NT2/D1 (cell line): Measurements from ENCODE around the gene QKI.
"Not testable (repeated sequence)": the region's sequence is repeated elsewhere in the genome, so short reads cannot be mapped to it uniquely, and the experiment has no call there.

Experiments
- DNase-seq: peaks from one replicate; pipeline ENCODE4 v3.0.0-alpha.2; 2011; ENCODE audit warnings: low read depth, low spot score
- H3K27me3 ChIP-seq: 2 replicates; pipeline ENCODE4 v1.6.0; 2011; ENCODE audit warnings: mild to moderate bottlenecking; ENCODE audit not compliant: insufficient read length, insufficient read depth
- H3K36me3 ChIP-seq: 2 replicates; pipeline ENCODE4 v1.6.1; 2011; ENCODE audit warnings: mild to moderate bottlenecking, low read length, mixed read lengths; ENCODE audit not compliant: insufficient read depth, insufficient read length
- H3K4me1 ChIP-seq: 2 replicates; pipeline ENCODE4 v1.5.1; 2011; ENCODE audit not compliant: insufficient read depth, insufficient read length
- H3K4me3 ChIP-seq: 2 replicates; pipeline ENCODE4 v1.5.1; 2011; ENCODE audit warnings: low read depth; ENCODE audit not compliant: insufficient read length
- H3K9ac ChIP-seq: 2 replicates; pipeline ENCODE4 v1.6.0; 2011; ENCODE audit warnings: low read depth; ENCODE audit not compliant: insufficient read length
- H3K9me3 ChIP-seq: 2 replicates; pipeline ENCODE4 v1.5.1; 2011; ENCODE audit warnings: mild to moderate bottlenecking, low read length; ENCODE audit not compliant: insufficient read depth
- SUZ12 ChIP-seq: IDR thresholded peaks from 2 replicates; pipeline ENCODE4 v1.6.1; 2011; ENCODE audit not compliant: insufficient read length, insufficient read depth; ENCODE audit errors: extremely low read depth
- YY1 ChIP-seq: IDR thresholded peaks from 2 replicates; pipeline ENCODE4 v1.6.1; 2011; ENCODE audit not compliant: insufficient read length, insufficient read depth
- ZNF274 ChIP-seq: IDR thresholded peaks from 2 replicates; pipeline ENCODE4 v1.6.1; 2011; ENCODE audit warnings: mild to moderate bottlenecking, low read depth, low read length

QKI gene

DNA sequence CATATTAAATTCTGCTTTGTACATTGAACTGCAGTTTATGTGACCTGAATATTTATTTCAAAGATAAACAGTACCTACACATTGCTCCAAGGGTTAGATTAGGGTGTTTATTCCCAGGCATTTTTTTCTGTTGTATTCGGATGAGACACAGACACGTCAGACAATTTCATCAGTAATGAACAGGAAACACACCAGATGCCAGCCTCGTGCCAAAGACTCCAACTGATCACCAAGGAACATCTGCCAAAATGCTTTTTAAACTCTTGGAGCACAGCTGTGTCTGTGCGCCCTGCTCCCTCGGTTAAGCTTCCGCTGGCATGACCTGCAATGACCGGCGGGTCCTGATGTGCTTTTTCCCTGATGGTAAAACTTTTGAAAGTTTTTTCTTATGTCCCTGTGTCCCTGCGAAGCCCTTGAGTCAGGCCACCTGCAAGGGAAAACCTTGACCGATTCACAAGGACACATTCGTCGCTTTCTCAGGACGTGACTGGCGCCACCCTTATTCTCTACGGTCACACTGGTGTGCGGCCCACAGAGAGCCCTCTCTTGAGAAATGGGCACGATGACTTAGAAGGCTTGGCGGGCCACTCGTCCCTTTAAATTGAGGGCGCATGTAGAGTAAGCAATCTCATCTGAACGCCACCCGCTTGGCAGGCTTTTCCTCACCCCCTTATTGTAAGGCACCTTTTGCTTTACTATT is 173.9 kb downstream of the QKI start:
- no peak overlapping the region for H3K9ac ChIP-seq
- H3K4me1 ChIP-seq = no peaks in the 10 kb centered on the region
- H3K27me3 ChIP-seq = no peaks in the 10 kb centered on the region
- no peak for TF ChIP-seq YY1
- no peak for TF ChIP-seq ZNF274
- TF ChIP-seq SUZ12 = no peak
- H3K36me3 ChIP-seq = no peaks in the 10 kb centered on the region
- H3K4me3 ChIP-seq = no peak overlapping the region
- peaks cover 10% of the 10 kb centered on the region for H3K9me3 ChIP-seq
- DNase-seq = no peak

DNA sequence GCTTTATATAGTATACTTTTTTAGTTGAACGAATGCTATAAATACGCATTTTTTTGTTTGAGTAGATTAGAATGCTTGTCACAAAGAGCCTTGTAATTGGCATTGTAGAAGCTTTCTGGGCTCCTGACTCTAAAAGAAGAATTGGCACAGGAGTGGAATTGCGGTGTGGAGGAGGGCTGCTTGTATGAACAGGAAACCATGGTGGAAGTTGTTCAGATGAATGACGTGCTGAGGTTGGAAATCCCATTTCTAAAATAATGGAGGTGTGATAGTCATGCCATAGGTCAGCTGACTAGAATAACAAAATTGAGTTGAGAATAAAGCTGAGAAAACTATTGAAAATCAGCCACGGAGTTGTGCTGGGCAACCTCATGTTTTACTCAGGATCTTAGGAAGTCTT is 174.9 kb downstream of the QKI start:
- DNase-seq = no peak
- H3K9me3 ChIP-seq = peaks cover 11% of the 10 kb centered on the region
- H3K4me1 ChIP-seq = no peaks in the 10 kb centered on the region

GRCh38 chr6:163590132-163590531 is 175.6 kb downstream of the QKI start:
- H3K36me3 ChIP-seq, H3K4me3 ChIP-seq, H3K9ac ChIP-seq, H3K4me1 ChIP-seq, DNase-seq, H3K27me3 ChIP-seq: not testable (repeated sequence)
- H3K9me3 ChIP-seq = peaks cover 11% of the 10 kb centered on the region

More for the DNA sequence above, 174.9 kb downstream of the QKI start:
- TF ChIP-seq ZNF274 = no peak
- TF ChIP-seq YY1 = no peak
- no peak for TF ChIP-seq SUZ12
- Histone ChIP-seq H3K36me3 (no peaks in the 10 kb centered on the region), H3K27me3 (no peaks in the 10 kb centered on the region), H3K9ac (no peak overlapping the region), H3K4me3 (no peak overlapping the region)

DNA sequence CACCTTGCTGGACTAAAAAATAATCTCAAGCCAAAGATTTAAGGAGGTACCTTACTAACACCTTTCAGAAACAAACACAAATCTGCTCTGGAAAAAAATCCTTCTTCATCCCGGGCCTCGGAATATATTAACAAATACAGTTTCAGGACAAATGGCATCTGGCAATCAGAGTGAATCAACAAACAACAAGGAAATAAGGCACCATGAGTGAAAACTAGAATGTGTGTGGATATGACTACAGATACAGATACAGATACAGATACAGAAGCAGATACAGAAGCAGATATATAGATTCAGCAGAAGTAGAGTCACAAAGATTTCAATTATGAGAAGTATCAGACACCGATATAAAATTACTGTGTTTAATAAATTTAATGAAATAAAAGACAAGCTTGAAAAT is 178.4 kb downstream of the QKI start:
- H3K4me1 ChIP-seq = no peaks in the 10 kb centered on the region
- H3K36me3 ChIP-seq = no peaks in the 10 kb centered on the region
- TF ChIP-seq ZNF274 (no peak), SUZ12 (no peak), YY1 (no peak)
- no peaks in the 10 kb centered on the region for H3K27me3 ChIP-seq
- H3K4me3 ChIP-seq = no peak overlapping the region
- H3K9ac ChIP-seq = no peak overlapping the region
- H3K9me3 ChIP-seq = peaks cover 11% of the 10 kb centered on the region
- no peak for DNase-seq

GRCh38 chr6:163596174-163596573 is 181.7 kb downstream of the QKI start:
- no peaks in the 10 kb centered on the region for H3K4me1 ChIP-seq
- no peak overlapping the region for H3K9ac ChIP-seq
- peaks cover 11% of the 10 kb centered on the region; the same call in 1 of the 2 replicates for H3K9me3 ChIP-seq
- H3K4me3 ChIP-seq = no peak overlapping the region
- no peaks in the 10 kb centered on the region for H3K36me3 ChIP-seq
- TF ChIP-seq SUZ12 (no peak), YY1 (no peak), ZNF274 (no peak)
- no peak for DNase-seq
- no peaks in the 10 kb centered on the region for H3K27me3 ChIP-seq

GRCh38 chr6:163599136-163599535 is 184.6 kb downstream of the QKI start:
- H3K4me3 ChIP-seq = no peak overlapping the region
- no peaks in the 10 kb centered on the region for H3K36me3 ChIP-seq
- H3K9me3 ChIP-seq = no peaks in the 10 kb centered on the region
- TF ChIP-seq ZNF274 (no peak), YY1 (no peak), SUZ12 (no peak)
- no peak overlapping the region for H3K9ac ChIP-seq
- no peaks in the 10 kb centered on the region for H3K27me3 ChIP-seq
- no peaks in the 10 kb centered on the region for H3K4me1 ChIP-seq
- no peak for DNase-seq

GRCh38 chr6:163599684-163600083 is 185.2 kb downstream of the QKI start:
- Histone ChIP-seq H3K4me1 (no peaks in the 10 kb centered on the region), H3K9ac (no peak overlapping the region), H3K9me3 (no peaks in the 10 kb centered on the region), H3K4me3 (no peak overlapping the region), H3K36me3 (no peaks in the 10 kb centered on the region), H3K27me3 (no peaks in the 10 kb centered on the region)
- no peak for TF ChIP-seq ZNF274
- DNase-seq = no peak

DNA sequence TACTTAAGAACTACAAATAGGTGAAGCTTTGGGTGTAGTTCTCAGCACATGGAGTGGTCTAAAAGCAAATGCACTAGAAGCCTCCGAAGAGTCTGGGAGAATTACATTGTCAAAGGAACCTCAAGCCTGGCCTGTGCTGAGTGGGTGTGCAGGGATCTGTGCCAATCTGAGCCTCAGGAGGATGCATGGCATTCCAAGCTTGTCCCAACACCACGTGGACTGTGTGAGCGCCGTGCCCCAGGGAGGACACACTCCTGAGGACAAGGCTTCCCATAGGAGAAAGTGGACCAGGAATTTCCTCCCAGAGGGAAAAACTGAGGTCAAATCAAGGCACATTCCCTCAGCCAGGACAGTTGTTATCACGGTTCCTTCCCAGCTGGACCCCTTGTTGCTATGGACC is 185.8 kb downstream of the QKI start:
- Histone ChIP-seq H3K9ac (no peak overlapping the region), H3K9me3 (no peaks in the 10 kb centered on the region), H3K4me1 (no peaks in the 10 kb centered on the region), H3K27me3 (no peaks in the 10 kb centered on the region), H3K4me3 (no peak overlapping the region), H3K36me3 (no peaks in the 10 kb centered on the region)
- TF ChIP-seq ZNF274 = no peak
- TF ChIP-seq YY1 = no peak
- TF ChIP-seq SUZ12 = no peak
- DNase-seq = no peak
